ENCODE results near the gene ITGA2. TPM values are rescaled to one million over a fixed set of nuclear protein-coding genes. Genes with fewer than 3 reads are reported as not detected.

The ITGA2 gene
- 5.9 TPM for total RNA-seq

GRCh38 chr5:52989025-52989780 is at the start of gene ITGA2:
Gene ITGA2, plus strand, starts transcription at chr5:52989352. Its CDS starts 117 bp downstream, at chr5:52989469.

DNA sequence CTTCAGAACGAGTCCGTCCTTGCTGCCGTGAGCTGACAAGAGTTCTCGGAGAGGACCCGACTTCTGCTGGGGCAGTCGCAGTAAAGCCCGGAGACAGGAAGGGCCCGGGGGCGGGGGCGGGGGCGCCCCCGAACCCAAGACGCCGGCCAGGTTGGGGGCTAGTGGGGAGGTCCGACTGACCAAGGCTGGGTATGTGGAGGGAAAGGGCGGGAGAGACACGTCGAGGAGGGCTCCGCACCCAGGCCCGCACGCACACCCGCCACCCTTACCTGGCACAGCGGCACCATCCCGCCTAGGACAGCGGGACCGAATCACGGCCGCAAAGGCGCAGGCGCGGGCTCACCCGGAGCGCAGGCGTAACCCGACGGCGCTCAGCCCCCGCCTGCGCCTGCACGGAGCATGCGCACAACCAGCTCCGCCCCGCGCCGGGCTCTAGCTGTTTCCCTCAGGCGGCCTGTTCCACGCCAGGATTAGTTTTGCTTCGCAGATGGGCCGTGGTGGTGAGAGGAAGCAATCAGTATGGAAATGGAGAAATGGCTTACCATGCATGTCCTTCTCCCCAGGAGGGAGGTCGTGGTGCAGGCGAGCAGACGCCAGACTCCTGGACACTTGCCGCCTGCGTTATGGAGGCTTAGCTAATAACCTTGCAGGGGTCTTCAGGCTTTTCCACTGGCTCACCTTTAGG is 120.4 kb downstream of the ITGA2 start, which contains the start of gene MOCS2:
TSS of gene MOCS2 (minus strand) at position 315 of the 685 bp plus-strand sequence. CDS start 2,583 bp downstream, outside the sequence.

Other genes starting within 250 kb of the ITGA2 start
- 8.1 TPM for gene ITGA1, start 201.4 kb upstream of the ITGA2 start, total RNA-seq
- 22.5 TPM for gene PELO, start 201.4 kb upstream of the ITGA2 start, total RNA-seq
- 39.4 TPM for gene MOCS2, start 120.4 kb downstream of the ITGA2 start, total RNA-seq